H1 (cell line): Measurements from ENCODE around the gene CCDC136. TPM values are rescaled to one million over a fixed set of nuclear protein-coding genes. Genes with fewer than 3 reads are reported as not detected.

Experiments used
- CTCF ChIA-PET: fragments of 300-600 bp; sonication (Branson Sonifier 250); formaldehyde crosslinking; loops from one replicate; lab custom pipeline; 2021; ENCODE audit not compliant: partially characterized antibody; lab: Charles Lee
- POLR2A ChIA-PET: fragments of 300-600 bp; sonication (Branson Sonifier 250); formaldehyde crosslinking; loops from one replicate; lab custom pipeline; 2021; ENCODE audit warnings: inconsistent platforms; ENCODE audit not compliant: partially characterized antibody; lab: Charles Lee
- DNase-seq, 2 experiments: peaks; one replicate each; pipeline versions ENCODE4 v3.0.0 to v3.0.0-alpha.2; 2010 to 2022; ENCODE audit warnings: low spot score in 2 of 2, low read depth in 1 of 2, mixed read lengths in 1 of 2
- FAIRE-seq: peaks from 2 replicates; lab custom pipeline; 2011; peaks lifted over from hg19 to GRCh38; lab: Jason Lieb, UNC
- H2AFZ ChIP-seq: 2 replicates; pipeline ENCODE4 v1.8.1; 2012; ENCODE audit warnings: low read length, inconsistent platforms
- H2AK5ac ChIP-seq: 2 replicates; pipeline ENCODE4 v1.6.1; 2013; ENCODE audit warnings: low read depth, low read length
- H2BK120ac ChIP-seq: replicated peaks from 2 replicates; pipeline ENCODE3; 2013; ENCODE audit warnings: low read depth, low read length, inconsistent platforms
- H2BK12ac ChIP-seq: 2 replicates; pipeline ENCODE4 v1.6.1; 2013; ENCODE audit warnings: low read depth, low read length
- H2BK15ac ChIP-seq: 2 replicates; pipeline ENCODE4 v1.6.1; 2013; ENCODE audit warnings: low read length
- H2BK20ac ChIP-seq: 2 replicates; pipeline ENCODE4 v1.6.1; 2013; ENCODE audit warnings: low read length
- H2BK5ac ChIP-seq: 2 replicates; pipeline ENCODE4 v1.6.1; 2013; ENCODE audit warnings: low read depth, low read length
- H3K14ac ChIP-seq: 2 replicates; pipeline ENCODE4 v1.6.1; 2013; ENCODE audit warnings: inconsistent platforms; ENCODE audit not compliant: insufficient read length
- H3K18ac ChIP-seq: 2 replicates; pipeline ENCODE4 v1.6.1; 2013; ENCODE audit warnings: low read length; ENCODE audit errors: extremely low read depth
- H3K23ac ChIP-seq: 2 replicates; pipeline ENCODE4 v1.6.1; 2013; ENCODE audit warnings: inconsistent platforms; ENCODE audit not compliant: insufficient read length
- H3K23me2 ChIP-seq: 2 replicates; pipeline ENCODE4 v1.6.1; 2013; ENCODE audit warnings: low read depth, low read length
- H3K27ac ChIP-seq: 2 replicates; pipeline ENCODE4 v1.6.1; 2011; ENCODE audit warnings: low read depth, low read length, inconsistent platforms
- H3K27me3 ChIP-seq, 4 experiments: replicated peaks in 1 of 4; 1 replicate in 1 of 4; 2 replicates in 3 of 4; pipeline versions ENCODE4 v1.6.1 to v1.8.1; 2011 to 2013; ENCODE audit warnings: low read length in 3 of 4, mild to moderate bottlenecking in 3 of 4, inconsistent platforms in 2 of 4, mixed read lengths in 2 of 4, moderate library complexity in 1 of 4; ENCODE audit not compliant: control insufficient read depth in 3 of 4, insufficient read depth in 3 of 4; ENCODE audit errors: extremely low read depth in 1 of 4
- H3K36me3 ChIP-seq, 4 experiments: 2 replicates each; pipeline versions ENCODE4 v1.6.1 to v1.8.1; 2011 to 2013; ENCODE audit warnings: mild to moderate bottlenecking in 4 of 4, low read length in 3 of 4, moderate library complexity in 2 of 4, control low read depth in 1 of 4, inconsistent platforms in 1 of 4; ENCODE audit not compliant: insufficient read depth in 4 of 4, control insufficient read depth in 2 of 4
- H3K4ac ChIP-seq: replicated peaks from 2 replicates; pipeline ENCODE3; 2013; ENCODE audit warnings: low read length, low read depth, mixed read lengths, inconsistent platforms; ENCODE audit not compliant: insufficient read length
- H3K4me1 ChIP-seq, 4 experiments: replicated peaks in 1 of 4; 1 replicate in 1 of 4; 2 replicates in 3 of 4; pipeline versions ENCODE4 v1.6.1 to v1.8.1; 2011 to 2013; ENCODE audit warnings: low read length in 3 of 4, inconsistent platforms in 2 of 4, mixed read lengths in 1 of 4; ENCODE audit not compliant: insufficient read depth in 4 of 4, control insufficient read depth in 3 of 4
- H3K4me2 ChIP-seq, 2 experiments: 2 replicates each; pipeline versions ENCODE4 v1.6.1 to v1.8.1; 2011 to 2013; ENCODE audit warnings: low read depth in 2 of 2, low read length in 2 of 2, control low read depth in 1 of 2, inconsistent platforms in 1 of 2, mild to moderate bottlenecking in 1 of 2; ENCODE audit not compliant: insufficient read depth in 1 of 2
- H3K4me3 ChIP-seq, 4 experiments: fragments of 200-600, 300-600 bp in 1 of 4; sonication (generic), shearing (Covaris generic), sonication (Bioruptor Twin) in 1 of 4; 2 replicates each; pipeline versions ENCODE4 v1.5.1 to v1.8.1; 2011 to 2016; ENCODE audit warnings: low read length in 4 of 4, low read depth in 3 of 4, control low read depth in 2 of 4, inconsistent platforms in 2 of 4, mild to moderate bottlenecking in 2 of 4, mixed read lengths in 1 of 4, moderate library complexity in 1 of 4; ENCODE audit not compliant: insufficient read depth in 2 of 4; ENCODE audit errors: extremely low read depth in 1 of 4
- H3K56ac ChIP-seq: replicated peaks from 2 replicates; pipeline ENCODE3; 2013; ENCODE audit warnings: low read depth, mild to moderate bottlenecking, mixed read lengths, low read length, inconsistent platforms; ENCODE audit not compliant: insufficient read length
- H3K79me1 ChIP-seq: 2 replicates; pipeline ENCODE4 v1.6.1; 2013; ENCODE audit warnings: low read depth, low read length, control low read depth
- H3K79me2 ChIP-seq, 2 experiments: 2 replicates each; pipeline versions ENCODE4 v1.6.1 to v1.8.1; 2012 to 2013; ENCODE audit warnings: low read length in 2 of 2, mild to moderate bottlenecking in 2 of 2, inconsistent platforms in 1 of 2; ENCODE audit not compliant: insufficient read depth in 2 of 2, control insufficient read depth in 1 of 2
- H3K9ac ChIP-seq, 4 experiments: replicated peaks in 1 of 4; 1 replicate in 1 of 4; 2 replicates in 3 of 4; pipeline versions ENCODE4 v1.6.1 to v1.8.1; 2011 to 2013; ENCODE audit warnings: low read depth in 3 of 4, low read length in 3 of 4, control low read depth in 2 of 4, mild to moderate bottlenecking in 2 of 4, moderate library complexity in 2 of 4, inconsistent platforms in 1 of 4; ENCODE audit errors: extremely low read depth in 1 of 4
- H3K9me3 ChIP-seq, 2 experiments: 2 replicates each; pipeline versions ENCODE4 v1.6.1 to v1.8.1; 2012 to 2013; ENCODE audit warnings: mild to moderate bottlenecking in 2 of 2, moderate library complexity in 2 of 2, control low read depth in 1 of 2, inconsistent platforms in 1 of 2, low read depth in 1 of 2, low read length in 1 of 2, mixed read lengths in 1 of 2; ENCODE audit not compliant: insufficient read depth in 2 of 2
- H4K20me1 ChIP-seq, 2 experiments: replicated peaks in 1 of 2; 2 replicates each; pipeline versions ENCODE3 to v1.8.1; 2011 to 2013; ENCODE audit warnings: inconsistent platforms in 2 of 2, low read length in 2 of 2, mild to moderate bottlenecking in 1 of 2; ENCODE audit not compliant: insufficient read depth in 2 of 2, control insufficient read depth in 1 of 2
- H4K5ac ChIP-seq: 2 replicates; pipeline ENCODE4 v1.6.1; 2013; ENCODE audit warnings: low read length, low read depth, mixed read lengths, inconsistent platforms; ENCODE audit not compliant: insufficient read length
- H4K8ac ChIP-seq: 2 replicates; pipeline ENCODE4 v1.8.0; 2013; ENCODE audit warnings: mild to moderate bottlenecking, moderate library complexity, low read length, inconsistent platforms; ENCODE audit not compliant: insufficient read depth; ENCODE audit errors: extremely low read depth
- H4K91ac ChIP-seq: replicated peaks from 2 replicates; pipeline ENCODE3; 2013; ENCODE audit warnings: low read length, mixed read lengths, inconsistent platforms; ENCODE audit not compliant: insufficient read length
- EP300 ChIP-seq, 2 experiments: IDR thresholded peaks; 1 replicate in 1 of 2; 2 replicates in 1 of 2; pipeline ENCODE4 v1.6.1; 2011 to 2012; ENCODE audit warnings: low read depth in 2 of 2, low read length in 2 of 2, mild to moderate bottlenecking in 2 of 2, borderline replicate concordance in 1 of 2, inconsistent platforms in 1 of 2, moderate library complexity in 1 of 2
- SP4 ChIP-seq: IDR thresholded peaks from 2 replicates; pipeline ENCODE4 v1.6.1; 2012; ENCODE audit warnings: low read length, inconsistent platforms
- TBP ChIP-seq: IDR thresholded peaks from 2 replicates; pipeline ENCODE4 v1.6.1; 2011; ENCODE audit warnings: low read depth, low read length, improper control_type of control experiment
- WGBS, 2 experiments: shearing (Covaris generic) in 1 of 2; methylation state at CpG; one replicate each; pipeline versions ENCODE4 v1.1.6 to v1.1.7; 2013 to 2015; ENCODE audit warnings: low lambda C conversion rate in 2 of 2, mixed read lengths in 2 of 2, inconsistent platforms in 1 of 2, low coverage in 1 of 2, missing lambda C conversion rate in 1 of 2; ENCODE audit not compliant: insufficient replicate concordance in 2 of 2, insufficient coverage in 1 of 2, insufficient read length in 1 of 2; ENCODE audit errors: extremely low coverage in 1 of 2, missing lambda C conversion rate in 1 of 2; 5-methylcytosine and 5-hydroxymethylcytosine counted together
- polyA plus RNA-seq, 7 experiments: library from polyadenylated mRNA; depleted of rRNA in 3 of 7; stranded (reverse) in 5 of 7; unstranded in 2 of 7; fragments of >200 nt in 5 of 7; fragments of 200-250 nt in 2 of 7; gene quantifications; 1 replicate in 5 of 7; 2 replicates in 1 of 7; 4 replicates in 1 of 7; pipeline versions ENCODE4 v1.2.1 to v1.2.3, GENCODE V29; 2011 to 2013; ENCODE audit warnings: missing spikeins in 2 of 7, mixed read lengths in 2 of 7
- total RNA-seq: library from RNA; stranded (reverse); fragmentation: NEBNext Ultra II Directional; extraction: Animal tissue kit (Norgen Biotek cat#: 25700); gene quantifications from 2 replicates; pipeline ENCODE4 v1.2.1, GENCODE V29; 2021

Gene CCDC136
- total and polyA plus RNA-seq, 2 of the 8 experiments (the other 6 are each of a cell fraction or from before 2014, with no cell fraction given) = 35.6 to 47.7 TPM

DNA sequence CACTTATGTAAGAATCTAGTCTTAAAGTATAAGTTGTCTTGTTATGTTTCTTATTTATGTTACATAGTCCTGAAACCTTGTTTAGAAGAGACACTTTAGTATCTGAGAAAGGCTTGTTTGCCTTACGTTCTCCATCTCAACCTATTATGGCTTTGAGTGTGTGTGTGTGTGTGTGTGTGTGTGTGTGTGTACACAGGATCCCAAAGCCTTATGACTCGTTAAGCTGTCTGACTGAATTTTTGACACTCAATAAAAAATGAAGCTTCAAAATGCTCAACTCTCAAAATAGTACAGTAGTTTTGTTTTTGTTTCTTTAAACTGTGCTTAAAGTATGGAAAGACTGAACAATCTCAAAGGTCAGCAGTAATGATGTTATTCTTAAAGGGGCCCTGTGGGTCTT is 34.6 kb upstream of the CCDC136 start:
- WGBS, 2 experiments = 90% methylated on average over 2 of the region's 2 CpGs; no CpG with 5 or more reads in 1 of the 2 experiments
- Histone ChIP-seq H3K79me2 (peaks cover 0 to 15% of the 10 kb centered on the region in 2 experiments; a peak in 2 of 4 replicates), H3K27me3 (no peaks in the 10 kb centered on the region)

More for the DNA sequence above, 34.6 kb upstream of the CCDC136 start:
- H3K9ac ChIP-seq = no peak overlapping the region
- H4K20me1 ChIP-seq = peaks cover 0 to 14% of the 10 kb centered on the region in 2 experiments
- H3K23me2 ChIP-seq = no peaks in the 10 kb centered on the region
- no peak overlapping the region for H3K23ac ChIP-seq
- DNase-seq (no peak), FAIRE-seq (no peak)
- no peak overlapping the region for H2BK120ac ChIP-seq
- H2AK5ac ChIP-seq = no peak overlapping the region
- no peak overlapping the region for H3K4me3 ChIP-seq
- no peak overlapping the region for H3K27ac ChIP-seq
- no peak overlapping the region for H2BK15ac ChIP-seq
- no peaks in the 10 kb centered on the region for H3K9me3 ChIP-seq
- ChIA-PET CTCF (interaction anchor here (0.7 to 1.0 kb wide), 3 partner anchors 126 to 377 kb away, joined by 3 read pairs; no protein-coding TSS in a partner anchor), POLR2A (interaction anchor here (0.6 to 1.5 kb wide), 5 partner anchors 9 to 488 kb away, joined by 3 to 8 read pairs (median 3); partner anchors contain the start of gene OPN1SW)
- H3K36me3 ChIP-seq = peaks cover 19 to 99% (median 51%) of the 10 kb centered on the region in 4 experiments
- H3K18ac ChIP-seq = no peak overlapping the region
- no peak overlapping the region for H3K4ac ChIP-seq
- no peak overlapping the region for H4K5ac ChIP-seq
- no peak overlapping the region for H3K56ac ChIP-seq
- no peak overlapping the region for H2BK12ac ChIP-seq
- no peak overlapping the region for H2BK20ac ChIP-seq
- H3K14ac ChIP-seq = no peak overlapping the region
- no peak overlapping the region for H4K91ac ChIP-seq
- no peak overlapping the region for H2BK5ac ChIP-seq
- TF ChIP-seq TBP (no peak), SP4 (no peak), EP300 (IDR thresholded peaks at IDR 0.05; ENCODE audit: borderline replicate concordance in 1 of 2, low read depth in 2 of 2, low read length in 2 of 2) (no peak)
- peaks cover 7% of the 10 kb centered on the region; the same call in 1 of the 2 replicates for H3K79me1 ChIP-seq
- no peak overlapping the region for H3K4me2 ChIP-seq
- H2AFZ ChIP-seq = no peak overlapping the region
- no peak overlapping the region for H4K8ac ChIP-seq
- H3K4me1 ChIP-seq = no peaks in the 10 kb centered on the region
